H9 (cell line): ENCODE results near the gene LARP6. TPM values are rescaled to one million over a fixed set of nuclear protein-coding genes. Genes with fewer than 3 reads are reported as not detected.

Source experiments
- DNase-seq: peaks from one replicate; pipeline ENCODE4 v3.0.0-alpha.2; 2017
- H2AFZ ChIP-seq: one replicate; pipeline ENCODE4 v1.6.1; 2013; ENCODE audit warnings: mild to moderate bottlenecking, low read length, control low read depth, moderate library complexity
- H2AK5ac ChIP-seq: 2 replicates; pipeline ENCODE4 v1.6.1; 2013; ENCODE audit warnings: low read length, control low read depth, mixed read lengths; ENCODE audit not compliant: insufficient read length
- H2BK120ac ChIP-seq: one replicate; pipeline ENCODE4 v1.6.1; 2013; ENCODE audit warnings: low read depth, mild to moderate bottlenecking, low read length, control low read depth, inconsistent platforms; ENCODE audit not compliant: poor library complexity, severe bottlenecking
- H2BK12ac ChIP-seq: 2 replicates; pipeline ENCODE4 v1.6.1; 2013; ENCODE audit warnings: low read length, control low read depth, mixed read lengths, low read depth; ENCODE audit not compliant: insufficient read length
- H2BK15ac ChIP-seq: 2 replicates; pipeline ENCODE4 v1.6.1; 2013; ENCODE audit warnings: low read depth, low read length, control low read depth
- H2BK20ac ChIP-seq: one replicate; pipeline ENCODE4 v1.6.1; 2013; ENCODE audit warnings: low read depth, mild to moderate bottlenecking, low read length, control low read depth, inconsistent platforms; ENCODE audit not compliant: poor library complexity, severe bottlenecking
- H2BK5ac ChIP-seq: 2 replicates; pipeline ENCODE4 v1.6.1; 2013; ENCODE audit warnings: low read length, control low read depth, mixed read lengths; ENCODE audit not compliant: insufficient read length
- H3K14ac ChIP-seq: 2 replicates; pipeline ENCODE4 v1.6.1; 2013; ENCODE audit warnings: low read length, control low read depth; ENCODE audit not compliant: insufficient read depth
- H3K18ac ChIP-seq: 2 replicates; pipeline ENCODE4 v1.6.1; 2013; ENCODE audit warnings: low read depth, mild to moderate bottlenecking, mixed read lengths, low read length, control low read depth; ENCODE audit not compliant: insufficient read length
- H3K23ac ChIP-seq: 2 replicates; pipeline ENCODE4 v1.6.1; 2013; ENCODE audit warnings: low read length, control low read depth, mixed read lengths, low read depth; ENCODE audit not compliant: insufficient read length
- H3K23me2 ChIP-seq: 2 replicates; pipeline ENCODE4 v1.6.1; 2013; ENCODE audit warnings: low read depth, mild to moderate bottlenecking, mixed read lengths, low read length, control low read depth; ENCODE audit not compliant: insufficient read length, poor library complexity, severe bottlenecking
- H3K27ac ChIP-seq: 2 replicates; pipeline ENCODE4 v1.5.1; 2013; ENCODE audit warnings: low read length, control low read depth, mixed read lengths, low read depth; ENCODE audit not compliant: insufficient read length
- H3K27me3 ChIP-seq: 2 replicates; pipeline ENCODE4 v1.6.1; 2013; ENCODE audit warnings: low read length, control low read depth, inconsistent platforms; ENCODE audit not compliant: insufficient read depth
- H3K4ac ChIP-seq: 2 replicates; pipeline ENCODE4 v1.6.1; 2013; ENCODE audit warnings: low read depth, mild to moderate bottlenecking, control low read depth, inconsistent platforms, low read length, moderate library complexity
- H3K4me1 ChIP-seq: 2 replicates; pipeline ENCODE4 v1.6.1; 2013; ENCODE audit warnings: low read length, control low read depth, inconsistent platforms; ENCODE audit not compliant: insufficient read depth
- H3K4me2 ChIP-seq: 2 replicates; pipeline ENCODE4 v1.6.1; 2013; ENCODE audit warnings: low read length, control low read depth, mixed read lengths; ENCODE audit not compliant: insufficient read length, insufficient read depth
- H3K56ac ChIP-seq: 2 replicates; pipeline ENCODE4 v1.6.1; 2013; ENCODE audit warnings: low read depth, mild to moderate bottlenecking, mixed read lengths, low read length, control low read depth; ENCODE audit not compliant: insufficient read length
- H3K79me1 ChIP-seq: 2 replicates; pipeline ENCODE4 v1.6.1; 2013; ENCODE audit warnings: low read depth, mild to moderate bottlenecking, moderate library complexity, low read length, control low read depth, inconsistent platforms; ENCODE audit not compliant: insufficient read depth, poor library complexity, severe bottlenecking
- H3K79me2 ChIP-seq: 2 replicates; pipeline ENCODE4 v1.6.1; 2013; ENCODE audit warnings: low read length, control low read depth, inconsistent platforms; ENCODE audit not compliant: insufficient read depth
- H3K9ac ChIP-seq: 2 replicates; pipeline ENCODE4 v1.6.1; 2013; ENCODE audit warnings: low read length, control low read depth, mixed read lengths; ENCODE audit not compliant: insufficient read length; ENCODE audit errors: extremely low read depth
- H3K9me3 ChIP-seq: one replicate; pipeline ENCODE4 v1.6.1; 2013; ENCODE audit warnings: low read depth, low read length, inconsistent platforms; ENCODE audit not compliant: control insufficient read depth
- H3T11ph ChIP-seq: one replicate; pipeline ENCODE4 v1.6.1; 2013; ENCODE audit warnings: mild to moderate bottlenecking, low read length, control low read depth, inconsistent platforms
- H4K20me1 ChIP-seq: one replicate; pipeline ENCODE4 v1.6.1; 2013; ENCODE audit not compliant: control insufficient read depth, insufficient read length, insufficient read depth
- H4K5ac ChIP-seq: 2 replicates; pipeline ENCODE4 v1.6.1; 2013; ENCODE audit warnings: low read depth, mild to moderate bottlenecking, mixed read lengths, low read length, control low read depth; ENCODE audit not compliant: insufficient read length
- H4K8ac ChIP-seq: replicated peaks from 2 replicates; pipeline ENCODE4 v1.6.1; 2013; ENCODE audit warnings: low read length, control low read depth, mixed read lengths, low read depth; ENCODE audit not compliant: insufficient read length
- H4K91ac ChIP-seq: 2 replicates; pipeline ENCODE4 v1.6.1; 2013; ENCODE audit warnings: low read depth, mild to moderate bottlenecking, moderate library complexity, mixed read lengths, low read length, control low read depth; ENCODE audit not compliant: insufficient read length
- H3K27ac Mint-ChIP-seq, 3 experiments: 2 replicates in 2 of 3; 3 replicates in 1 of 3; pipeline ENCODE4 v1.8.0; 2020 to 2021; ENCODE audit warnings: mixed read lengths in 3 of 3, mild to moderate bottlenecking in 1 of 3, moderate library complexity in 1 of 3
- H3K27me3 Mint-ChIP-seq: 2 replicates; pipeline ENCODE4 v1.8.0; 2021; ENCODE audit warnings: low read depth, mild to moderate bottlenecking, moderate library complexity, mixed read lengths
- H3K36me3 Mint-ChIP-seq, 3 experiments: 2 replicates in 2 of 3; 3 replicates in 1 of 3; pipeline ENCODE4 v1.8.0; 2020 to 2021; ENCODE audit warnings: low read depth in 3 of 3, mixed read lengths in 3 of 3; ENCODE audit not compliant: insufficient read depth in 1 of 3
- H3K4me1 Mint-ChIP-seq, 2 experiments: 2 replicates each; pipeline ENCODE4 v1.8.0; 2020; ENCODE audit warnings: mixed read lengths in 2 of 2
- H3K4me3 Mint-ChIP-seq, 2 experiments: 2 replicates in 1 of 2; 3 replicates in 1 of 2; pipeline ENCODE4 v1.8.0; 2020 to 2021; ENCODE audit warnings: mild to moderate bottlenecking in 2 of 2, mixed read lengths in 2 of 2, moderate library complexity in 1 of 2
- H3K9me3 Mint-ChIP-seq, 2 experiments: 2 replicates in 1 of 2; 3 replicates in 1 of 2; pipeline ENCODE4 v1.8.0; 2020; ENCODE audit warnings: mild to moderate bottlenecking in 2 of 2, mixed read lengths in 2 of 2, moderate library complexity in 1 of 2
- WGBS: extraction: QIAGEN DNeasy Blood & Tissue Kit; methylation state at CpG from one replicate; pipeline ENCODE4 v1.1.7; 2013; ENCODE audit warnings: missing lambda C conversion rate, low lambda C conversion rate, mixed read lengths; ENCODE audit not compliant: insufficient read length; ENCODE audit errors: extremely low coverage; 5-methylcytosine and 5-hydroxymethylcytosine counted together
- total RNA-seq: library from RNA; stranded (reverse); gene quantifications from 2 replicates; pipeline ENCODE4 v1.2.1, GENCODE V29; 2021
- TF ChIP-seq, protein P1 (sequence below): fragments of 200-600 bp; sonication (generic); conservative IDR thresholded peaks from 3 replicates; pipeline ENCODE4 v1.8.0; 2021; ENCODE audit warnings: antibody characterized with exemption, mild to moderate bottlenecking

The LARP6 gene
- total RNA-seq, 1 experiment from 2014 or later, result 18.9 TPM

DNA sequence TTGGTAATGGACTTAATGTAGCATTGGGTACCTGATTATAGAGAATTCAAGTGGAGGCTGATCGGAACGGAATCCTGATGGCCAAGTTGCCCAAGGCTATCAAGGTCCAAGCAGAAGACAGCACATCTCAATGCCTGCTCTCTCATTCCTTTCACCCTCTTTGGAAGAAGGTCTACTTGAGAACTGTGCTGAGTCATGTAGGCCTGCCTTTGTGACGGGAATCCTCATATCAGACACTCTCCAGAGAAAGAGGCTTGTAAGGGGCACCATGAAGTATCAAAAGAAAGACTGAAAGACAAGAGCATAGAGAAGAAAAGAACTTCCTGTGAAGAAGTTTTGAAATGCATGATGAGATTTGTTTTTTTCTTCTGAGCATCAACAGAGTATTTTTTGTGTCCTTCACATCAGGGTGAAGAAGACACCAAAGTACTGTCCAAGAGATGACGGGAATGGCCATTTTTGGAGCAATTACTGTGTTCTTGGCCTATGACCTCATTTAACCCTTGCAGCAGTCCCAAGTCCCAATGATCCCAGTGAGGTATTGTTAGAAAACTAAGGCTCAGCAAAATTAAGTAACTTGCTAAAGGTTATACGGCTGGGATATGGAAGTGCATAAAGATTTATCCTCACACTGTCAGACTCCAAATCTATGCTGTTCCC, 13.2 kb upstream of the LARP6 start:
- H4K8ac ChIP-seq, result no peak overlapping the region
- no peak overlapping the region for H3K18ac ChIP-seq
- H3K23ac ChIP-seq, result no peak overlapping the region
- DNase-seq, result no peak
- H2BK120ac ChIP-seq, result no peak overlapping the region
- H3K27ac Mint-ChIP-seq, result no peak overlapping the region
- peaks cover 1% of the 10 kb centered on the region; the same call in 1 of the 2 replicates for H3K27me3 Mint-ChIP-seq
- H4K5ac ChIP-seq, result no peak overlapping the region
- no peak overlapping the region for H2BK15ac ChIP-seq
- H3K27ac ChIP-seq, result no peak overlapping the region
- H2AFZ ChIP-seq, result no peak overlapping the region
- peaks cover 0 to 4% of the 10 kb centered on the region in 2 experiments; a peak in 1 of 4 replicates for H3K4me1 Mint-ChIP-seq
- H3K27me3 ChIP-seq, result no peaks in the 10 kb centered on the region
- H3K23me2 ChIP-seq, result no peaks in the 10 kb centered on the region
- no peaks in the 10 kb centered on the region for H3K79me1 ChIP-seq
- no peak overlapping the region for H3K56ac ChIP-seq
- H3K4me3 Mint-ChIP-seq, result no peak overlapping the region
- no peak overlapping the region for H3K4me2 ChIP-seq
- H2BK5ac ChIP-seq, result no peak overlapping the region
- no peak overlapping the region for H4K91ac ChIP-seq
- H3K4ac ChIP-seq, result no peak overlapping the region
- H3K36me3 Mint-ChIP-seq, result peaks cover 2 to 5% (median 3%) of the 10 kb centered on the region in 3 experiments; a peak in 5 of 7 replicates
- H3K9me3 Mint-ChIP-seq, result peaks cover 8 to 9% of the 10 kb centered on the region in 2 experiments; a peak in 4 of 5 replicates
- H3K4me1 ChIP-seq, result no peaks in the 10 kb centered on the region
- H2AK5ac ChIP-seq, result no peak overlapping the region
- no CpG with 5 or more reads among the region's 5 CpGs for WGBS
- no peaks in the 10 kb centered on the region for H4K20me1 ChIP-seq
- no peak overlapping the region for H3T11ph ChIP-seq
- TF ChIP-seq, protein P1, sequence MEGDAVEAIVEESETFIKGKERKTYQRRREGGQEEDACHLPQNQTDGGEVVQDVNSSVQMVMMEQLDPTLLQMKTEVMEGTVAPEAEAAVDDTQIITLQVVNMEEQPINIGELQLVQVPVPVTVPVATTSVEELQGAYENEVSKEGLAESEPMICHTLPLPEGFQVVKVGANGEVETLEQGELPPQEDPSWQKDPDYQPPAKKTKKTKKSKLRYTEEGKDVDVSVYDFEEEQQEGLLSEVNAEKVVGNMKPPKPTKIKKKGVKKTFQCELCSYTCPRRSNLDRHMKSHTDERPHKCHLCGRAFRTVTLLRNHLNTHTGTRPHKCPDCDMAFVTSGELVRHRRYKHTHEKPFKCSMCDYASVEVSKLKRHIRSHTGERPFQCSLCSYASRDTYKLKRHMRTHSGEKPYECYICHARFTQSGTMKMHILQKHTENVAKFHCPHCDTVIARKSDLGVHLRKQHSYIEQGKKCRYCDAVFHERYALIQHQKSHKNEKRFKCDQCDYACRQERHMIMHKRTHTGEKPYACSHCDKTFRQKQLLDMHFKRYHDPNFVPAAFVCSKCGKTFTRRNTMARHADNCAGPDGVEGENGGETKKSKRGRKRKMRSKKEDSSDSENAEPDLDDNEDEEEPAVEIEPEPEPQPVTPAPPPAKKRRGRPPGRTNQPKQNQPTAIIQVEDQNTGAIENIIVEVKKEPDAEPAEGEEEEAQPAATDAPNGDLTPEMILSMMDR, result no peak
- H2BK20ac ChIP-seq, result no peak overlapping the region
- no peak overlapping the region for H3K9ac ChIP-seq
- no peaks in the 10 kb centered on the region for H3K79me2 ChIP-seq
- no peak overlapping the region for H2BK12ac ChIP-seq
- no peak overlapping the region for H3K14ac ChIP-seq
- H3K9me3 ChIP-seq, result no peaks in the 10 kb centered on the region
